Measurements from ENCODE around the gene SNX25.

Gene SNX25

DNA sequence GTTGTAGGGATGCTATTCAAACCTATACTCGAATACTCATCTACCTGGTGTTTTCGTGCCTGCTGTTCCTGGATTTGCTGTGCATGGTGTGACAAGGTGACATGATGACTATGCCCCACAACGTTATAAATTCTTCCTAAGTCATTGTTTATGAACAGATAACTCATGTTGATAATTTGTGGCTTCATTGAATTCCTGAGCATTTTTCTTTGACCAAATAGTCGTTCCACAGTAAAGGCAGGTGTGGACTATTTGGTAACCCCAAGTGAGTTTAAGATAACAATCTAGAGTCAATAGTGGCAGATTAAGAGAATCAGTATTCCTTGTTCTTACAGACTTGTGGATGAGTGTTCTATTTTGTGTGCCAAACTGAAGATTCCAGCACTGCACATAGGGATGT, 59.9 kb downstream of the SNX25 start:
- no peak for DNase-seq

DNA sequence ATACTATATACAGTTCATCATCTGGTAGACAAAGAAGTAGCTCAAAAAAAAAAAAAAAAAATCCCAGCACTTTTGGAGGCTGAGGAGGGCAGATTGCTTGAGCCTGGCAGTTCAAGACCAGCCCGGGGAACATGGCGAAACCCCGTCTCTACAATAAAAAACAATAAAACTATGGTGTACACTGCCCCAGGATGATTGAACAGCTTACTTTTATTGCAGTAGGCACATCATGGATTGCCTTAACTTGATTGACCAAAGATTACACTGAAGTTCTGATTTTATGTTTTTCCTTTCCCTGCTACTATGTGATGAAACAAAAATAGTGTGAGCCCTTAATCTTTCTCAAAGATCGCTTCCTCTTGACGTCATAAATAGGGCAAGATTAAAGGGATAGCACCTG, 60.6 kb downstream of the SNX25 start:
- no peak for DNase-seq

DNA sequence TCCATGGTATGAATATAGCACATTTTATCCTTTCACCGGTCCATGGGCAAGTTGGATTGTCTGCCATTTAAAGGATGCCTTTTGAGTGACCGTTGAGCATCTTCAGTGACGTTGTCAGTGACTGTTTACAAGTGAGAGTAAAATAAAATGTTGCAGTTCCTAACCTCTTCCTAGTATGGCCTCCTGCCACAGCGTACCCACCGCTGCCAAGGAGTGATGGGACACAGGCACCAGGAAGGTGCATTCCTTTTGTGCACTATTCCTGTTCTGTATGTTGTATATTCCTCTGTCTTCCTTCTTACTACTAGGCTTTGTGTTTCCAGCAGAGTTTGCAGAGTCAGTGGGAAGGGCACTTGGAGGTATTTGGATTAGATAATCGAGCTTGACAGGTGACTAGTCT, 61.5 kb downstream of the SNX25 start:
- DNase-seq: no peak

DNA sequence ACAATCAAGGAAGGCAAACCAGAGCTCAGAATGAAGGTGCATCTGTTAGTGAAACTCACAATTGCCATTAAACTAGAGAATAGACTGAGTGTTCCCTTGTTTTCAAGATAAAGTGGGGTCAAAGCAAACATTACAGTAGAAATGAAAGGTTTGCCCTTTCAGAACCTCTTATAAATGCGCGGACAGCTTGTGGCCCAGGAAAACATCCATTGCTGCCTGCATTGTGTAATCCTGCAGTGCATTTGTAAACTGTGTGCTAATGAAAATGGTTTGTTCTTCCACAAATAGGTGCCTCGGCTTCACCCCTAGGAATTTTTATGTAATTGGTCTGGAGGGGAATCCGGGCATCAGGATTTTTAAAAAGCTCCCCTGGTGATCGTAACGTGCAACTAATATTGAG, 62.8 kb downstream of the SNX25 start:
- no peak for DNase-seq

DNA sequence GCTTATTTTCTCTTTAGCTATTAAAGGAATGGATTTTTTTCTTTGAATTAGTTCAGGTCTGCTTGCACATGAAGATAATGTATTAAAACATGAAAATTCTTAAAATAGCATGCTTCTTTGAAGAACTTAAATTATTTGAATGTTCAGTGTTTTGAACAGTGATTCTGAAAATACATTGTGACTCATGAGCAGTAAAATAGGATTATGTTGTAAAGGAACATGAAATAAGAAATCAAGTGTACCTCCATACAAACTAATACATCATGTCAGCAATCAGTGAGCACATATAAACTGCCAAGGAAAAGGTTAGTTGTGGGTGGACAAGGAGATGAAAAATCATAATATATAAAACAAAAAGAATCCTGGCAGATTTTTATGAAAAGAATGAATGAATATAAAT, 66.1 kb downstream of the SNX25 start:
- DNase-seq: no peak

DNA sequence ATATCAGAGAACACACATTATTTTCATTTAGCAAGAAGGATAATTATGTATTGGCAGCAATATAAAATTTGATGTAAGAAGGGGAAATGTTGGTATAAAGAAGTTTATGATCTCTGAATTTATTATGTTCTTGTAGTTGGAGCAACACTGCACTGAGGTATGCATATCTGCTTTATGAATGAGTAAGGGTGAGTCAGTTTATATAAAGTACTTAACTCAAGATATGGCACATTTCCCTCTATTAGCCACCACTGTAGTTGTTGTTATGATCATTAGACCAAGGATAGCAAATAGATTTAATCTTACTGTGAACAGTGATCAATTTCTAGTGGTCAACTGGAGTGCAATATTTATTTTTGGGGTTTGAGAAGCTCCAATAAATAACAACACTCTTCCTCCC, 66.6 kb downstream of the SNX25 start:
- no peak for DNase-seq

DNA sequence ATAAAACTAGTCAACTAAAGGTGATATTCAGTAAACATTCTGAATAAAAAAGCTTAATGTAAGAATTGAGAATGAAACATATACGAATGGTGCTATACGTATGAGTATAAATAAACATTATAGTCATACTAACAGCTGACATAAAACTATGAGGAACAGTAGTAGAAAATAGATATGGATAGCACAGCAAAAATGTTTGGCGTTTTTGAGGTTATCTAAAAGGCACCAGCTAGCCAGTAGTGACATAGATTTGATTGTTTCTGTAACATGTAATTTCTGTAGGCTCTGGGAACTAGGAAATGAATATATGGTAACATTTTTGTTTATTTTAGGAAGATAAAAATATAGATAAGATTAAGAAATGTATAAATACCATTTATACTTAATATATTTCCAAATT, 69.3 kb downstream of the SNX25 start:
- no peak for DNase-seq

DNA sequence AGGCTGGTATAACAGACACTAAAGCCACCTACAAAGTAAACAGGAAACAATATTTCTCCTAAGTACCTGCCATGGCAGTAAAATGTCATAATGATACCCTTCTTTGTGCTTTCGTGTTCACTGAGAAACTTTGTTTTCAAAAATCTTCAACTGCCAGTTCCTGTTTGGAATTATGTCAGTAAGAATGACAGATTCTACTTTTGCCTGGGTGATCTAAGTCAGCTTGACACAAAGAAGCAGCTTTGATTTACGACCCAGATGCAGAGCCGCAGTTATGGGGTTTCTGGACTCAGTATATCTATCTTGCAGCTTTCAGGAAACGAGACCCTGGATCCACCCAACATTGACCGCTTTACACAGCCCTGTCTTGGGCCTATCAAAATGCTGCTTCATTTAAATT, 71.2 kb downstream of the SNX25 start:
- no peak for DNase-seq

DNA sequence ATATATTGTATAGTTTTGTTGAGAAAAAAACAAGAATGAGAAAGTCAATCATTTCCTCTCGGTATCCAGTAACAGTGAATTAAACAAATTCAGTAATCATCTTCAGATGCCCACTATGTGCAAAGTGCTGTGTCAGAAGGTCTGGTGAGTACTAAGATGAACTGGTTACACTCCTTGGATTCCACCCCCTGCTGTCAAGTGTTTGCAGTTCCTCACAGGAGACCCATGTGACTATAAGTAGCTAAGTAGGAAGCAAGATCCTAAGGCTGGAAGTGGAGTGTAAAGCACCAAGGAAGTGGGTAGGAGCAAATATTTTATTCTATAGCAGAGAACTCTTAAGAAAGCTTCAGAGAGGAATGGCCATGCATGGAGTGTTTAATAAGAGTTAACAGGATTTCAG, 73.6 kb downstream of the SNX25 start:
- no peak for DNase-seq

DNA sequence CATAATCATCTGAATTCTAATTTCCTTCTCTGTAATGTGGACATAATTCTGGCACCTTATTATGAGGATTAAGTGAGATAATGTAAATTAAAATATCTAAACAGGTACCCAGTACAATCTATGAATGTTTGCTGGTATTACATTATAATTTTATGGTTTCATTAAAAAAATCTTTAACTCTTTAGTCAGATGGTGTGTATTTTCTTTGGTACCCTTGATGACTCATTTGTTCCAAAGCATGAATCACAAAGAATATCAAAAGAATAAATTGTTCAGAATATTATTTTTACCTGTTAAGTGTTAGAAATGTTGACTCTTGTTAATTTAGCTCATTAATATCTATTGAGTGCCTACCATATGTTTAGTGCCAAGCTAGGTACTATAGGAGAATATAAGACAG, 74.3 kb downstream of the SNX25 start:
- no peak for DNase-seq

DNA sequence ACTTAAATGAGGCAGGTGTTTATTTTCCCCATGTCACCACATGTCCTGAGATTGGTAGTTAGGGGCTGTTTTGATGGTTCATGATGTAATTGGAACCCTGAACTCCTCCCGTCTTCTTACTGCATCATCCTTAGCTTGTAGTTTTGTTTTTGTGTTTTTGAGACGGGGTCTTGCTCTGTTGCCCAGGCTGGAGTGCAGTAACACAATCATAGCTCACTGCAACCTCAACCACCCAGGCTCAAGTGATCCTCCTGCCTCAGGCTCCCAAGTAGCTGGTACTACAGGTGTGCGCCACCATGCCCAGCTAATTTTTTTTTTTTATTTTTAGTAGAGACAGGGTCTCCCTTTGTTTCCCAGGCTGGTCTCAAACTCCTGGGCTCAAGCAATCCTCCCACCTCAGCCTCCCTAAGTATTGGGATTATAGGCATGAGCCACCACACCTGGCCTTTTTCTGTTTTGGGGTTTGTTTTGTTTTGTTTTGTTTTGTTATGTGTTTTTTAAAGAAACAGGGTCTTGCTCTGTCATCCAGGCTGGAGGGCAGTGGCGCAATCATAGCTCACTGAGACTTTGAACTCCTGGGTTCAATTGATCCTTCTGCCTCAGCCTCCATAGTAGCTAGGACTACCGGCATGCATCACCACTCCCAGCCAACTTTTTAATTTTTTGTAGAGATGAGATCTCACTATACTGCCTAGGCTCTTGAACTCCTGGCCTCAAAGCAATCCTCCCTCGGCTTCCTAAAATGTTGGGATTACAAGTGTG, 76.4 kb downstream of the SNX25 start:
- DNase-seq: no peak

DNA sequence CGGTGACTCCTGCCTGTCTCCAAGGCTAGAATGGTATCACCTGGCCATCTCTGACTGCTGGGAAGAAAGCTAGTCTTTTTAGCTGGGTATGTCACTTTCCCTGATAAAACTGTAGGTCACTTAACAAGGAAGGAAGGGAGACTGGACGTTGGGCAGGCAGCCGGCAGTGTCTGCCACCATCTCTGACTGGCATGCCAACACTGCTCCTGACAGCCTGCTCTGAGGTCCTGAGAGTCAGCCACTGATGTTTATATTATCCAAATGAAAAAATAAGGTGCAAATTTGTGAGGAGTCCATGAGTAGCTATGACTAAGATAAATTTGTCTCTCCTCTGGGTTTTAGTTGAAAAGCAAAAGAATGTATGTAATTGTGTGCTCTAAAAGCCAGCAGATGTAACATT, 77.2 kb downstream of the SNX25 start:
- DNase-seq: no peak

DNA sequence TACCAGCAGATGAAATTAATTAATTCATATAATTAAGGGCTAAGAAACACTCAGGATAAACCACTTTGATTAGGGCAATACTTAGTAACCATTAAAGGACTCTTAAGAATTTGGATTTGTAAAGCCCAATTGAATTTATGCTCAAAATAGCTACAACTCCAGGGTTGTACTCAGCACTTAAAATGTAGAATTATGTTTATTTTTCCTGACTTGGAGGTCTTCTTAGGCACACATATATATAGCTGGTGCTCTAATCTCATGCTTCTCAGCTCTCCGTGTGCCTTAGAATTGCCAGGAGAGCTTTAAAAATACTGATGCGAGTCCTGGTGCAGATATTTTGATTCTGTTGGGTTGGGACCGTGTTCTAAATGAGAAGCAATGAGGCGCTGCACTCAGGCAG, 77.6 kb downstream of the SNX25 start:
- DNase-seq: no peak

DNA sequence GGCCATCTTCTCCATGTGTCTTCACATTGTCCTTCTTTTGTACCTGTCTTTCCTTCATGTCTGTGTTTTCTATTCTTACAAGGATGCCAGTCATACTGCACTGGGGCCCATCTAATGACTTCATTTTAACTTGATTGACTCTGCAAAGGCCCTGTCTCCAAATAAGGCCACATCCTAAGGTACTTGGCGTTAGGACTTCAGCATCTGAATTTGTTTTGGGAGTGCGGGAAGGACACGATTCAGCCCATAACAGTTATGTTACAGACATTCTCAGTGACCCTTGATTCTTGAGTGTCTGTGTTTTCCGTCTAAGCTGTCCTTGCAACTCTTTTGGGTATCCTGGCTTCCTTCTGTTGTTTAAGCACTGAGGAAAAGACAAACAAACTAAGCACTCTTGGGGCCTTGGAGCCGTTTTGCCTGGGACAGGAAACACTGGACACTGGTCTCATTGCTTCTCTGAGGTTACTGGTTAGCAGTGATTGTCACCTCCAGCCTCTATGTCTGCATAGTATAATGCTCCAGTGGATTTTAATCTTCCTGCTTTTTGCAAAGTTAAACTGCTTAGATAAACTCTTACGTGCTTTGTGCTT, 80.7 kb downstream of the SNX25 start:
- DNase-seq: no peak

DNA sequence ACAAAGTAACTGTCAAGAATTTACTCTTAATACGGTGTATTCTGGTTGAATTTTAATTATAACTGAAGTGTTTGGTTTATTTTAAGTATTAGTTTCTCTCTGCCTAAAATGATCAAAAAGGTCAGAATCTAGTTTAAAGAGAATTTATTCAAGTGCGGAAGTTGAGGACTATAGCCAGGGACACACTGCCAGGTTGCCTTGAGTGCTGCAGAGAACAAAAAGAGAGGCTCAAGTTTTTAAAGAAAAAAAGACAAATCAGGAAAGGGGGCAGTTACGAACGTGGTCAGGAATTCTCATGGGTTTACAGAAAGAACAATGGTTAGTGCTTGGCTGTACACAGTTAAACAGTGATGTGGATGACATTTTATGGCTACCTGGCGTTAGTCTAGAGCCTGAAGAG, 81.3 kb downstream of the SNX25 start:
- no peak for DNase-seq

DNA sequence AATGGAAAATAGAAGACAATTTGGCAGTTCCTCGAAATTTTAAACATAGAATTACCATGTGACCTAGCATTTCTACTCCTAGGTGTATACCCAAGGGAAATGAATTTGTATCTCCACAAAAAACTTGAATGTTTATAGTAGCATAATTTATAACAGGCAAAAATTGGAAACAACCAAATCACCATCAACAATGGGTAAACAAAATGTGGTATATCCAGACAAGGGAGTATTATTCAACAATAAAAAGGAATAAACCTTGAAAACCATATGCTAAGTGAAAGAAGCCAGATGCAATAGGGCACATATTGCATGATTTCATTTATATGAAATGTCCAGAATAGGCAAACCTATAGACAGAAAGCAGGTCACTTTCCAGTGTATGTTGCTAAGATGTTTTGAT, 83.8 kb downstream of the SNX25 start:
- no peak for DNase-seq

DNA sequence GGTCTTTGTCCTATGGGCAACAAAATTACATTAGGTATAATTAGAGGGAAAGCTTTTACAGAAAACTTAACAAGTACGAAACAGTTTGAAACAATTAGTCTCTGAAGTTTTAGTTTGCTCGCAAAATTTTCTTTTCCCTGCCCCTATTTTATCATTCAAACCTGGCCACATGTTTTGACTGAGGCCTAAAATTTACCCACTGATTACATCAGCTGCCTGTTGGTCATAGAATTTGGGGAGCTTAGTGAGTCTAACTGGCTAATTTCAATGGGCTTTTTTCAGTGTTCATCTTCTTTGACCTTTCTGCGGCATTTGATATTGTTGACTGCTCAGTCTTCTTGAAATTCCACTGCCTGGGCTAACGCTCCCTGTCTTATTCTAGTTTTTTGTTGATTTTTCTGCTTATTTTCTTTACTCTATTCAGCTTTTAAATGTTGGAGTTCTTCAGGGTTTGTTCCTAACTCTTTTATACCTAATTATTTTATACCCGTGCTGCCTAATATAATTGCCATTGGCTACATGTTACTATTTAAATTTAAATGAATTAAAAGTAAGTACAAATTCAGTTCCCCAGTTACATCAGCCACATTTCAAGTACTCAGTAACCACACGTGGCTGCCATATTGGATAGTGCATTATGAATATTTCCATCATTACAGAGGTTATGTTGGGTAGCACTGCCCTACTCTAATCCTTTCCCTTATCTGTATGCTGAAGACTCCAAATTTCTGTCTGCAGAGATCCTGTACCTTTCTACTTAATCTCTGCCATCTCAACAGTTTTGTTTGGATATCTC, 87.5 kb downstream of the SNX25 start:
- no peak for DNase-seq

DNA sequence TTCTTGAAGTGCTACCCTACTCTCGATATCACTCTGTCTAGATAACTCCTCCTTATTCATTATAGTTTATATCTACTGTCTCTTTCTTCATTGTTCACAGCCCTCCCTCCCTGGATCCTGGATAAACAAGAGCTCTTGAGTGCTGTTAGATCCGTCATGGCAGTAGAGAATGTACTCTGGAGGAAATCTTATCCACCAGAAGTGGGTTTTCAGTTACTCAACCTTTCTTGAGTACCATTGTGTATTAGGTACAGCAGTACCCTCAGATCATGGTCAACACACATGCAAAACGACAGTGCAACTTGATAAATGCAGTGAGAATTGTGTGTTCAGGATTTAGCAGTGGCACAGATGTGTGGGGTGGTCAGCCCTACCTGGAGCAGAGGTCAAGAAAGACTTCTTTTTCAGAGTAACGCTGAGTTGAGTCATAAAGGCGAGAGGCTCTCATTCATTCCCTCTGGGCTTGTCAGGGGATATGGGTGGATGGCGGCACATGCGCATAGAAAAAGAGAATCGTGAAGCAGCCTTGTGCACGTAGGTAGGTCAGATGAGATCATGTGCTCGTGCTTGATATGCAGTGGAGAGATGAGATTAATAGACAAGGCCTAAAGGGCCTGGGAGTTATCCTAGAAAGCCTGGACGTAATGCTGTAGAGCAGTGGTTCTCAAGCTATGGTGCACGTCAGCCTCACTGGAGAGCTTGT, 89.5 kb downstream of the SNX25 start:
- no peak for DNase-seq

DNA sequence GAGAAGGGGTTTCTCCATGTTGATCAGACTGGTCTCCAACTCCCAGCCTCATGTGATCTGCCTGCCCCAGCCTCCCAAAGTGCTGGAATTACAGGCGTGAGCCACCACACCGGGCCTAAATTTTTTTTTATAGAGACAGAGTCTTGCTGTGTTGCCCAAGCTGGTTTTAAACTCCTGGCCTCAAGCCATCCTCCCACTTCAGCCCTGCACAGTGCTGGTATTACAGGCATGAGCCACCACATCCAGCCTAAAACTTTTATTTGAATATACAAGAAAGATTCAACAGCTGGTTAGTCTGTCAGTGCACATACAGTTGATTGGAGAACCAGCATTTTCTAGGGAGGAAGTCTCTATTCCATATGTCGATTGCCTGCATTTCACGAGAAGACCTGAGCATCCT, 95.1 kb downstream of the SNX25 start:
- DNase-seq: no peak

DNA sequence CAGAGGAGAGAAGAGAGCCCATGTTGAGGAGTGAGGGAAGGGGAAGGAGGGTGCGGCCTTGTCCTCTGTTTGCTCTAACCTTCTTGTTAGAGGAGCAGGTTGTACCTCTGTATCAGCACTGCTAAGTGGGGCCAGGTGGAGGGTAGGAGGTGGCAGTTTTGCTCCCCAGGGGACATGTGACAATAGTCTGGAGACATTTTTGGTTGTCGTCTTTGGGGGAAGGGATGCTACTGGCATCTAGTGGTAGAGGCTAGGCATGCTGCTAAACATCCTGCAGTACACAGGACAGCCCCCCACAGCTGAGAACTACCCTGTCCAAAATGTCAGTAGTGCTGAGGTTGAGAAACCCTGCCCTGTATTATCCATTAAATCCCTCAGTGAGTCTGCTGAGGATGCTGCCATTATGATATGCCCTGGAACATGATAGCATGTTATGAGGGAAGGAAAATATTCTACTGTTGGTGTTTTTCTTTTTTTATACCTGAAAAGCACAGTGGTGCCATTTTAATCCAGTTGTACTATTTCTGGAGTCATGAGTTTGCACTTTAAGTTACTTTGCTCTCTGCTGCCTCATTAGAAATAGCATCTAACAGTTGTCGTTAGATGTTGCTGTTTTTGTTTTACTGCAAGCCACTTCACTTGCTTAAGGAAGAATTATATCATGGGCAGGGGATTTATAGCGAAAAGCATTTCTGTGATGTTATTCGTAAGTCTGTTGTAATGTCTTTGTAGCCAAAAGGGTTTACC, 95.7 kb downstream of the SNX25 start:
- DNase-seq: no peak

DNA sequence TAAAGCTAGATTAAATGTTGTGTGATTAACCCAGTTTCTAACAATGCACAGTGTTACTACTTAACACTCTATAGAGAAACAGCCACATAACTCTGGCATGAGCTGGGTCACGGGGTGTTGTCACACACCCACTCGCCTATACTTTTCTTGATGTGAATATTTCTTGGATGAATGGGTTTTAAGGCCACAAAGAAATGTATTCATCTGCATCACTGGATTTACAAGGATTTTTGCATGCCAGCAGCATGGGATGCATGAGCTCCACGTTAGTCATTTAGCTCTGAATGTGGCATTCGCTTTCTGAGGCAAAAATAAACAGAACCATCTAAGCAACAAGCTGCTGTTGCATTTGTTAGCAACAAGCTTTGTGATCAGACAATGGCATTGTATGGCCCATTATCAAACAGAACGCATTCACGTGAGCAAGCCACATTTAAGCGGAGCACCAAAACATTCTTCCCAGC, 96.6 kb downstream of the SNX25 start:
- no peak for DNase-seq

DNA sequence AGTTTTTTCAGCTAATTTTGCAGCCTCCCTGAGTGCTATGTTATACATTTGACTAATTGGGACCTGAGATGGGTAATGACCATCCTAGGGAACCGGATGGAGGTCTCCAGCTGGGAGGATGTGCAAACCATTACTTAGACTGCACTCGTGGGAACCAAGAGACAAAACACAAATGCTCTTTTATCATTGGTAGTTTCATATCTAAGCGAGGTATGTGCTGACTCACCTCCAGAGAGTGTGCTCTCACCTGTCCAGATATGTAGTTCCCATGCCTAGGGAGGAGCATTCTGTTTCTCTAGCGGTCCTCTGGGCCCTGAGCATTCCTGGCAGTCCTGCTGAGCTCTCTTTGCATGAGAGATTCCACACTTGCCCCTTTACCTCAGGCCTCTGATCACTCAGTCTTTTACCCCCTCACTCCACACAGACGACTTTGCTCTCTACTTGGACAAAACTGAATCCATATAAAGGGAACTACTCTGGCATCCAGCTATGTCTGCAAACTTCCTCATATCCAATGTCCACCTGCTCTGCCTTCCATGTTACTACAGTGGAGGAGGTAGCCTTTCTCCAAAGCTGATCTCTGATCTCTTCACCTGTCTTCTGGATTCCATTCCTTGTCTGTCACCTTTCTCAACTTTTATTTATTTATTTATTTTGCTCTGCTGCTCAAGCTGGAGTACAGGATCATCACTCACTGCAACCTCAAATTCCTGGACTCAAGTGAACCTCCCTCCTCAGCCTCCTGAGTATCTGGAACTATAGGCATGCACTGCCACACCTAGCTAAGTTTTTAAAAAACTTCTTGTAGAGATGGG, 97.9 kb downstream of the SNX25 start:
- no peak for DNase-seq

All from KG1 (cell line).